Erythroblast (primary cell): ENCODE measurements around the gene CNGA1.

ENCODE experiments used
- GATA1 ChIP-seq: IDR thresholded peaks from 2 replicates; pipeline ENCODE4 v1.6.1; 2011; ENCODE audit warnings: low read depth, mild to moderate bottlenecking, control low read depth, low read length, moderate library complexity
- POLR2A ChIP-seq: IDR thresholded peaks from 2 replicates; pipeline ENCODE4 v1.6.1; 2011; ENCODE audit warnings: mild to moderate bottlenecking, low read length

DNA sequence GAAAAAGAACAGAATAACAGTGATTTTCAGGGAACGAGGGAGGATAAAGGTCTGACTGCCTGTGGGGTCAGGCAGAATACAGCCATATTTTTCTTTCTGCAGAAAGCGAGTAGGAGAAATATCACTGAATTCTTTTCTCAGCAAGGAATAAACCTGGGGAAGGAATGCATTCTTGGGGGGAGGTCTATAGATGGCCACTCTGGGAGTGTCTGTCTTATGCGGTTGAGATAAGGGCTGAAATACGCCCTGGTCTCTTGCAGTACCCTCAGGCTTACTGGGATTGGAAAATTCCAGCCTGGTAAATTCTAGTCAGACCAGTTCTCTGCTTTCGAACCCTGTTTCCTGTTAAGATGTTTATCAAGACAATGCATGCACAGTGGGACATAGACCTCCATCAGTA is 26.3 kb downstream of the CNGA1 start:
- TF ChIP-seq POLR2A (no peak), GATA1 (no peak)
